Activated naive CD4-positive, alpha-beta T cell treated with anti-CD3 and anti-CD28 coated beads, Interleukin-2, amount 50 U/mL, for 72 hours (primary cell): Measurements from ENCODE around the gene CNTNAP5. TPM values are rescaled to one million over a fixed set of nuclear protein-coding genes. Genes with fewer than 3 reads are reported as not detected.

Experiments
- ATAC-seq, 2 donors: fragments of 150-1000 bp; cut with Tn5 transposase; 2 replicates each; pipeline ENCODE4 v1.10.0; 2021; ENCODE audit warnings: mild to moderate bottlenecking in 2 of 2, moderate library complexity in 2 of 2
- DNase-seq, 2 donors: peaks; one replicate each; pipeline ENCODE4 v3.0.0; 2021 to 2022; ENCODE audit warnings: low spot score in 2 of 2
- H3K27ac Mint-ChIP-seq, 2 donors: one replicate each; pipeline ENCODE4 v1.8.0; 2022; ENCODE audit warnings: mild to moderate bottlenecking in 2 of 2, mixed read lengths in 2 of 2
- H3K36me3 Mint-ChIP-seq, 2 donors: one replicate each; pipeline ENCODE4 v1.8.0; 2022; ENCODE audit warnings: mixed read lengths in 2 of 2
- H3K9me3 Mint-ChIP-seq, 2 donors: one replicate each; pipeline ENCODE4 v1.8.0; 2022; ENCODE audit warnings: mixed read lengths in 2 of 2
- total RNA-seq, 2 donors: library from RNA; stranded (reverse); gene quantifications; one replicate each; pipeline ENCODE4 v1.2.3, GENCODE V29; 2022

CNTNAP5 gene
- total RNA-seq, 2 donors from 2014 or later, result not detected

- H3K9me3 Mint-ChIP-seq, result peaks cover 5 to 11% of the 10 kb centered on the region in 2 donors
- DNase-seq (no peak), ATAC-seq (no peak)
- no peak overlapping the region for H3K27ac Mint-ChIP-seq
- H3K36me3 Mint-ChIP-seq, result peaks cover 0 to 4% of the 10 kb centered on the region in 2 donors
Observed at GRCh38 chr2:124485659-124486058, 460.6 kb downstream of the CNTNAP5 start.

- ATAC-seq (no peak), DNase-seq (no peak)
- Mint-ChIP-seq H3K36me3 (no peaks in the 10 kb centered on the region), H3K27ac (no peak overlapping the region), H3K9me3 (peaks cover 0 to 10% of the 10 kb centered on the region in 2 donors)
Observed at GRCh38 chr2:124489686-124490085, 464.6 kb downstream of the CNTNAP5 start.

- no peak overlapping the region for H3K27ac Mint-ChIP-seq
- ATAC-seq, result no peak
- H3K36me3 Mint-ChIP-seq, result no peaks in the 10 kb centered on the region
- peaks cover 0 to 20% of the 10 kb centered on the region in 2 donors for H3K9me3 Mint-ChIP-seq
- DNase-seq, result no peak
Observed at GRCh38 chr2:124501575-124502152, 476.6 kb downstream of the CNTNAP5 start.

- H3K36me3 Mint-ChIP-seq, result no peaks in the 10 kb centered on the region
- no peak overlapping the region for H3K27ac Mint-ChIP-seq
- ATAC-seq, result no peak
- DNase-seq, result no peak
- peaks cover 18 to 29% of the 10 kb centered on the region in 2 donors for H3K9me3 Mint-ChIP-seq
Observed at GRCh38 chr2:124514236-124514635, 489.1 kb downstream of the CNTNAP5 start.

- ATAC-seq (no peak), DNase-seq (no peak)
- Mint-ChIP-seq H3K27ac (no peak overlapping the region), H3K9me3 (peaks cover 22 to 27% of the 10 kb centered on the region in 2 donors), H3K36me3 (no peaks in the 10 kb centered on the region)
Observed at GRCh38 chr2:124520953-124521352, 495.9 kb downstream of the CNTNAP5 start.

- Mint-ChIP-seq H3K36me3 (no peaks in the 10 kb centered on the region), H3K27ac (no peak overlapping the region), H3K9me3 (peaks cover 12% of the 10 kb centered on the region in 2 donors)
- ATAC-seq (no peak), DNase-seq (no peak)
Observed at GRCh38 chr2:124523096-124523495, 498.0 kb downstream of the CNTNAP5 start.

- Mint-ChIP-seq H3K36me3 (no peaks in the 10 kb centered on the region), H3K27ac (no peak overlapping the region), H3K9me3 (peaks cover 14% of the 10 kb centered on the region in 2 donors)
- ATAC-seq (no peak), DNase-seq (no peak)
Observed at GRCh38 chr2:124524155-124524915, 499.2 kb downstream of the CNTNAP5 start.

GRCh38 chr2:124526221-124526620 is 501.1 kb downstream of the CNTNAP5 start:
- DNase-seq, result no peak
- Mint-ChIP-seq H3K27ac (no peak overlapping the region), H3K9me3 (peaks cover 11 to 14% of the 10 kb centered on the region in 2 donors), H3K36me3 (no peaks in the 10 kb centered on the region)
- ATAC-seq, result no peak

GRCh38 chr2:124530203-124530602 is 505.1 kb downstream of the CNTNAP5 start:
- DNase-seq (no peak), ATAC-seq (no peak)
- H3K27ac Mint-ChIP-seq, result no peak overlapping the region
- peaks cover 8 to 12% of the 10 kb centered on the region in 2 donors for H3K9me3 Mint-ChIP-seq
- H3K36me3 Mint-ChIP-seq, result no peaks in the 10 kb centered on the region

GRCh38 chr2:124533226-124533954 is 508.3 kb downstream of the CNTNAP5 start:
- H3K36me3 Mint-ChIP-seq, result peaks cover 0 to 6% of the 10 kb centered on the region in 2 donors
- H3K27ac Mint-ChIP-seq, result no peak overlapping the region
- H3K9me3 Mint-ChIP-seq, result peaks cover 9 to 15% of the 10 kb centered on the region in 2 donors
- ATAC-seq (no peak), DNase-seq (no peak)

- ATAC-seq (no peak), DNase-seq (no peak)
- no peak overlapping the region for H3K27ac Mint-ChIP-seq
- H3K9me3 Mint-ChIP-seq, result peaks cover 9 to 15% of the 10 kb centered on the region in 2 donors
- H3K36me3 Mint-ChIP-seq, result peaks cover 0 to 6% of the 10 kb centered on the region in 2 donors
Observed at GRCh38 chr2:124534028-124534427, 508.9 kb downstream of the CNTNAP5 start.

GRCh38 chr2:124535816-124536215 is 510.7 kb downstream of the CNTNAP5 start:
- ATAC-seq, result no peak
- H3K27ac Mint-ChIP-seq, result no peak overlapping the region
- peaks cover 0 to 6% of the 10 kb centered on the region in 2 donors for H3K36me3 Mint-ChIP-seq
- DNase-seq, result no peak
- peaks cover 13 to 16% of the 10 kb centered on the region in 2 donors for H3K9me3 Mint-ChIP-seq

- DNase-seq (no peak), ATAC-seq (no peak)
- Mint-ChIP-seq H3K27ac (no peak overlapping the region), H3K36me3 (peaks cover 0 to 6% of the 10 kb centered on the region in 2 donors), H3K9me3 (peaks cover 13 to 16% of the 10 kb centered on the region in 2 donors)
Observed at GRCh38 chr2:124536591-124536990, 511.5 kb downstream of the CNTNAP5 start.

GRCh38 chr2:124538549-124538948 is 513.5 kb downstream of the CNTNAP5 start:
- H3K27ac Mint-ChIP-seq, result no peak overlapping the region
- H3K9me3 Mint-ChIP-seq, result peaks cover 12 to 21% of the 10 kb centered on the region in 2 donors
- no peak for DNase-seq
- no peak for ATAC-seq
- H3K36me3 Mint-ChIP-seq, result peaks cover 0 to 6% of the 10 kb centered on the region in 2 donors

- H3K9me3 Mint-ChIP-seq, result peaks cover 12 to 19% of the 10 kb centered on the region in 2 donors
- no peak overlapping the region for H3K27ac Mint-ChIP-seq
- no peak for ATAC-seq
- H3K36me3 Mint-ChIP-seq, result peaks cover 0 to 6% of the 10 kb centered on the region in 2 donors
- no peak for DNase-seq
Observed at GRCh38 chr2:124540805-124541204, 515.7 kb downstream of the CNTNAP5 start.

GRCh38 chr2:124542932-124543640 is 518.0 kb downstream of the CNTNAP5 start:
- DNase-seq (no peak), ATAC-seq (no peak)
- no peaks in the 10 kb centered on the region for H3K36me3 Mint-ChIP-seq
- H3K9me3 Mint-ChIP-seq, result peaks cover 11 to 17% of the 10 kb centered on the region in 2 donors
- no peak overlapping the region for H3K27ac Mint-ChIP-seq

GRCh38 chr2:124547700-124548099 is 522.6 kb downstream of the CNTNAP5 start:
- no peaks in the 10 kb centered on the region for H3K36me3 Mint-ChIP-seq
- ATAC-seq (no peak), DNase-seq (no peak)
- peaks cover under 1 to 8% of the 10 kb centered on the region in 2 donors for H3K9me3 Mint-ChIP-seq
- H3K27ac Mint-ChIP-seq, result no peak overlapping the region
